ENCODE data around the gene ZNF45.
"Not testable (repeated sequence)": the region's sequence is repeated elsewhere in the genome, so short reads cannot be mapped to it uniquely, and the experiment has no call there.

ZNF45 gene

DNA sequence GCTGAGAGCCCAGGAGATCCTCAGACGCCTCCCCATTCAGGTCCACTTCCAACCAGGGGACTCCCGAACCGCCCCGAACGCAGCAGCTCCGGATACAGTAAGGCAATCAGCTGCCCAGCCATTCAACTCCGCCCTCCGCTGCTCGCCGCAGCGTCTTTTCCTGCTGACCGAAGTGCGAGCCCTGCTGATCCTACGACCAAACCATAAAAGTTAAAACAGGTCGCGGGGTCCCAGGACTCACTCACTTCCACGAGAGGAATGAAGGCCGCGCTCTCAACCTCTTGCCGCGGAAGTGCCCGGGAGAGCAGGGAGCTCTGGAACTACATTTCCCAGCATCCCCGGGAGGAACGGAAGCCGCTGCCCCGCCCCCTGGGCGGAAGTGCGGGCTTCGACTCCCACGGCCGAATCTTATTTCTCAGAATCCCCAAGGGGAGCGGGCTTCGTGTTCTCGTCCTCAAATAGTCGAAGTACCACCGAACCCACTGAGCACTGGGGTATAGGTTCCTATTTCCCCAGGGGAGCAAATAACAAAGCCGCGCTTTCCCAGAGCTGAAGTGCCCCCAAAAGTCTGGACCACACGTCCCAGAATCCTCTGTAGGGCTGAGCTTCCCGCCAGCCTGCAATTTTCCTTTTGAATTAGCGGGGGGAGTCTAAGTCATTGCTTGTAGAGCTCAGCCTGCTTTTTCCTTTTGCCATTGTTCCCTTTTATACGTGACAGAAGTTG is at the start of gene ZNF45:
Gene ZNF45 (minus strand): TSS at position 298 of the 724 bp plus-strand sequence. CDS start 13,097 bp downstream, outside the sequence.
- peak; percentile 87 to 93 for DNase-seq

DNA sequence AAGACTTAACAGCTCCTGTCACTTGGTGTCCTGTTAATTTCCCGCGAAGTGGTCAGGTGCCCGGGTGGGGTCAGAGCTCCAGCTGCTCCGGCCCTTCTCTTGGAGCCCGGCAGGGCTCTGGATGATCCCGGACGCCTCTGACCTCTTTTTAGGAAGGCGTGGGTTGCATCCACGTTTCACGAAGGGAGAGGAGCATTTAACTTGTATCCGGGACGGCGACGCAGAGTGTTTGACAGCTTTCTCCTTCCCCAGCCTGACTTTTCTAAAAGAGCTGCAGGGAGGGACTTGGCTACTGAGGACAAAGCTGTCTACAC is 49.6 kb upstream of the ZNF45 start:
- DNase-seq, result no peak

DNA sequence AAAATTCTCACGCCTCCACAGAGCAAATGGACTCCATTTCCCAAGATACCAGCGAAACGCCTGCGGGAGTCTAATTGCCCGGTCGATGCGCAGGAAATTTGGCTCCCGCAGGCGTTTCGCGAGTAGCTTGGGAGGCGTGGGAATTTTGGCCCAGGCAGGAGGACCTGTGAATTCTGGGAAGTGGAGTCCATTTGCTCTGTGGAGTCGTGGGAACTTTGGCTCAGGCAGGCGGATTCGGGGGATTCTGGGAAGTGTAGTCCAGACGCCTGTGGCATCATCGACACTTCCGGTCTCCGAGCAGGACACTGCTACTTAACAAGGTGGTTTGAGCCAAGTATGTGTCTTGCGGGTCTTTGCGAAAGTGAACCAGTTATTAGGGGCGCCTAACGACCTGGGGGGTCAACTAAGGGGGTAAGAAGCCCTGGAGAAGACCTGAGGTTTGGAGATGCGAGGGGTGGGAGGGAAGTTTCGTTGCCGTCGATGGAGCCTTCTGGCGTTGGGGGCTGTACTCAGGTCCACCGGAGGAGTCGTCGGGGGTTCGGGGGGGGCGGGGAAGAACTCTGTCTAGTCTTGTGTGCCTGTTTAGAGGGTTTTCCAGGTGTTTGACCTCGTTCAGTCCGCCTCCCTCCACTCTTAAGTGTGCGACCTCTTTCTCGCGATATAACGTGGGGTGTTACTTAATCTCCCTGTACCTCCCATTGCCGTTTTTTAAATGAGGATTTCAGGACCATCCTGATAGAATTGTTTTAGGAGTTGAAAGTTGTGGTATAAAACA is 49.0 kb upstream of the ZNF45 start, which contains the start of gene ZNF155:
Gene ZNF155 (plus strand): TSS at position 277 of the 775 bp plus-strand sequence. CDS start 4,356 bp downstream, outside the sequence.
- DNase-seq, result peak; percentile 85 to 94

DNA sequence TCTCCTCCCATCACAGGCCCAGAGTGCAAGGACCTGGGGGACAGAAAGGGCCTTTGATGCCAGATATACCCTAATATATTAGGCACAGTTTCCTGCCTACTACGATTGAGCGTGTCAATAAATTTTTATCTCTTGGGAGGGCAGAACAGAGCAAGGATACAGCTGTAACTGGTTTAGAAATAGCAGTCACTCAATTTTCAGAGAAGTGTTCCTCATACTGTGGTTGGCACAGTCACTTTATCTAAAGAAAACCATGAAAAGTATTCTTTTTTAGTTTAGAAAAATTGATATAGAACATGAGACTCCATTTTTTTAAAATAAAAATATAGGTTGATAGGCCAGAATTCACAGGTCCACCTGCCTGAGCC is 48.4 kb upstream of the ZNF45 start:
- no peak for DNase-seq

DNA sequence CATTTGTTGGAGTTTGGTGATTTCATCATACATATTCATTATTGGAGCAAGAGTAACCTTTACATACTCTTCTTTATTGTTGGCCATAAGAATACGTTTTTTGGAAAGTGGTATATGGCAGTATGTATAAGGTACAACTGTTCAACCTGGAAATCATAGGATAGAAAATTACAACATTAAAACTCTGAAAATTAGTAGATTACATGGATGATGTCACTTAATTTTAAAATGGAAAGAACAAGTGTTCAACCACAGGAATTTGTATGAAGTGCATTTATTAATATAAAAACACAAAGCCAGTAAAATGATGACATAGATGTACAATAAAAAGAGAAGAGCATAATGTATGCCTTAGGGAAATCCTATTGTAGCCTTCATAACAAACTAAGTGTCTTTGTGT is 41.6 kb upstream of the ZNF45 start:
- DNase-seq, result no peak

DNA sequence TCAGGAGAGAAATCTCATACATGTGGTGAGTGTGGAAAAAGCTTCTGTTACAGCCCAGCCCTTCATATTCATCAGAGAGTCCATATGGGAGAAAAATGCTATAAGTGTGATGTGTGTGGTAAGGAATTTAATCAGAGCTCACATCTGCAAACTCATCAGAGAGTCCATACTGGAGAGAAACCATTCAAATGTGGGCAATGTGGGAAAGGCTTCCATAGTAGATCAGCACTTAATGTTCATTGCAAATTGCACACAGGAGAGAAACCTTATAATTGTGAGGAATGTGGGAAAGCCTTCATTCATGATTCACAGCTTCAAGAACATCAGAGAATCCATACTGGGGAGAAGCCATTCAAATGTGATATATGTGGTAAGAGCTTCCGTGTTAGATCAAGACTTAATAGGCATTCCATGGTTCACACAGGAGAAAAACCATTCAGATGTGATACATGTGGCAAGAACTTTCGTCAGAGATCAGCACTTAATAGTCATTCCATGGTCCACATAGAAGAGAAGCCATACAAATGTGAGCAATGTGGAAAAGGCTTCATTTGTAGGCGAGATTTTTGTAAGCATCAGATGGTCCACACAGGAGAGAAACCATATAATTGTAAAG is 31.1 kb upstream of the ZNF45 start:
- no peak for DNase-seq

DNA sequence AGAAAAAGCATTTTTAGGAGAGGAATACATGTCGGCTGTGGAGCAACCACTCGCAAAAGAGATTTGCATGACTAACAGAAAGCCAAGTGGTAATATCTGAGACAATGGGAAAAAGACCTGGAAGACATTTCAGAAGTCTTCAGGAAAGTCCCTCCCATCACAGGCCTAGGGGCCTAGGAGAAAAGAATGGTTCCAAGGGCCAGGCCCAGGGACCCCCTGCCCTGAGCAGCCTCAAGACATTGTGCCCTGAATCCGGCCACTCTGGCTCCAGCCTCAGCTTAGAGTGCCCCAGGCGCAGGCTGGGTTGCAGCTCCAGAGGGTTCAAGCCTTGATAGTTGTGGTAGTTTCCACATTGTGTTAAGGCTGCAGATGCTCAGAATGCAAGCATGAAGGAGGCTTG is 25.3 kb upstream of the ZNF45 start:
- DNase-seq, result no peak

DNA sequence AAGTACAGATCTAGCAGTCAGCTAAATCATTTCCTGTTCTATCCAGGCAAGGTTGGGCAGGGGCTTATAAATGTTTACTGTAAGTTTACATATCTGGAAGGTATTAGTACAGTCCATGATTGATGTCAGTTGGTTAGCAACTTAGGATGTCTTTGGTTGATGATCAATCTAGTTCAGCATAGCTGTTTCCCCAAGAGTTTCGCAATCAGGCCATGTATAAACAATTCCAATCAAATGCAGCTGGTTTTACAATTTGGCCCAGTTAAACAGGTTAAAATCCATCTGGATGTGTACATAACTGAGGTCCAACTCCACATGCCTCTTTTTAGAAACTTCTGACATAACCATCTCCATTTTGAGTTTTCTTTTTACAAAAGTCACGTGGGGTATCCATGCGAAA is 22.8 kb upstream of the ZNF45 start:
- no peak for DNase-seq

DNA sequence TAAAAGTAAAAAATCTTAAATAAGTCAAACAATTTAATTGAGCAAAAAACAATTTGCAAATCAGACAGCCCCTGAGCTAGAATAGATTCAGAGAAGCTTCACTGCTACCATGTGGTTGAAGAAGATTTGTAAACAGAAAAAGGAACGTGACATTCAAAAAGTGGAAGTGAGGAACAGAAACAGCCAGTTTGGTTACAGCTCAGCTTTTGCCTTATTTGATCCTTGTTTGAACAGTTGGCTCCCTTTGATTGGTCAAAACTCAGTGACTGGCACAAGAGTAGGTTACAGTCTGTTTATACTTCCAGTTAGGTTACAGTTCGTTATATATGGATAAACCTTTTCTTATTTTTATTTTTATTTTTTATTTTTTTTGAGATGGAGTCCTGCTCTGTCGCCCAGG is 21.7 kb upstream of the ZNF45 start:
- DNase-seq, result no peak

DNA sequence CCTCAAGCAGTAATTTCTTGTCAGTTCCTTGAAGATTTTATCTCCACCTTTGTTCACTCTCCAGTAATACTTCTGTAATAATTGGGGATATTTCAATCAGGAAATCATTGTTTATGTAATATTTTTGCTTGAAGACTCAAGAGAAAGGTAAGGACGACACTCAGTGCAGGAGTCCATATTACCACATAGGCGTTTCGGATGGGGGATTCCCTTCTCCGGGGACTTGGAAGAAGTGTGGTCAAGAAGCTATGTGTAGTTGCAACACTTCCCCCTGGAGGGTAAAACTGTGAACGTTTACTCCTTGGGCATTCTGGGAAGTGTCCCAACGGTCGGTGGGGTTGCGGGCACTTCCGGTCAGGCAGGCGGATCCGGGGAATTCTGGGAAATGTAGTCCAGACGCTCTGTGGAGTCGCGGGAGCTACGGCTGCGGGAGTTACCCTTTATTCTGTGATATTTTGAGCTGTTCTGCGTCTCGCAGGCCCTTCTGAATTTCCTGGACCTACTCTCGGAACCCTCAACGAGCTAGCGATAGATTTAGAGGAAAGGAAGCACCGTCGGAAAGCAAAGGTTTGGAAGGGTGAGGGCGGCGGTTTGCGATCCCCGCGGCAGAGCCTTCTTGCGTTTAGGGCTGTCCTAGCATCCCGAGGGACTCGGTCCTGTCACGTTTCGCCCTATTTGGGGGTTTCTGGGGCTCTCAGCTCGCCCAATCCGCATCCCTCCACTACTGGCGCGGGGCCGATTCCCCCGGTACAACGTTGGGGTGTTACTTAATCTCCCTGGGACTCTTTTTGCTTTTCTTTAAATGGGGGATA is 16.0 kb upstream of the ZNF45 start, which contains the start of gene ZNF221:
Gene ZNF221 (plus strand): TSS at position 395 of the 812 bp plus-strand sequence. CDS start 11,499 bp downstream, outside the sequence.
- peak; percentile 84 to 97 for DNase-seq

DNA sequence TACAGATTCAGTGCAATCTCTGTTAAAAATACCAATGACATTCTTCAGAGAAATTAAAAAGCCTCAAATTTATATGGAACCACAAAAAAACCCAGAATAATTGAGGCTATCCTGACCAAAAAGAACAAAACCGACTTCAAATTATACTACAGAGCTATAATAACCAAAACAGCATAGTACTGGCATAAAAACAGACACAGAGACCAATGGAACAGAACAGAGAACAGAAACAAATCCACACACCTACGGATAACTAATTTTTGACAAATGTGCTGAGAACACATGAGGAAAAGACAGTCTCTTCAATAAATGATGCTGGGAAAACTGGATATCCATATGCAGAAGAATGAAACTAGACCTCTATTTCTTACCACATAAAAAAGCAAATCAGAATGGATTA is 14.7 kb upstream of the ZNF45 start:
- DNase-seq, result not testable (repeated sequence)

DNA sequence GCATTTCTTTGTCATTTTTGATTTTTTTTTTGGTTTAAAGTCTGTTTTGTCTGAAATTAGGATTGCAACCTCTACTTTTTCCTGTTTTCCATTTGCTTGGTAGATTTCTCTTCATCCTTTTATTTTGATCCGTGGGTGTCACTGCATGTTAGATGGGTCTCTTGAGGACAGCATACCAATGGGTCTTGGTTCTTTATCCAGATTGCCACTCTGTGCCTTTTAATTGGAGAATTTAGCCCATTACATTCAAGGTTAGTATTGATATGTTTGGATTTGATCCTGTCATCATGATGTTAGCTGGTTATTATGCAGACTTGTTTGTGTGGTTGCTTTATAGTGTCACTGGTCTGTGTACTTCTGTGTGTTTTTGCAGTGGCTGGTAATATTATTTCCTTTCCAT is 12.3 kb upstream of the ZNF45 start:
- not testable (repeated sequence) for DNase-seq

DNA sequence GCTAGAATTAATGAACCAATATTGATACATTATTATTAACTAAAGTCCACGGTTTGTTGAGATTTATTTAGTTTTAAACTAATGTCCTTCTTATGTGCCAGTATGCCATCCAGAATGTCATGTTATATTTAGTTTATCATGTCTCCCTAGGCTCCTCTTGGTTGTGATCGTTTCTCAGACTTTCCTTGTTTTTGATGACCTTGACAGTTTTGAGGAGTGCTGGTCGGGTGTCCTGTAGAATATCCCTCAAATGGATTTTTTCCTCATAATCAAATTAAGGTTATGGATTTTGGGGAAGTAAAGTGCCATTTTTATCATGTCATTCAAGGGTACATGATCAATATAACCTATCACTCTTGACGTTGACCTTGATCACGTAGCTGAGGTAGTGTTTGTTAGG is 6.1 kb upstream of the ZNF45 start:
- DNase-seq, result no peak

DNA sequence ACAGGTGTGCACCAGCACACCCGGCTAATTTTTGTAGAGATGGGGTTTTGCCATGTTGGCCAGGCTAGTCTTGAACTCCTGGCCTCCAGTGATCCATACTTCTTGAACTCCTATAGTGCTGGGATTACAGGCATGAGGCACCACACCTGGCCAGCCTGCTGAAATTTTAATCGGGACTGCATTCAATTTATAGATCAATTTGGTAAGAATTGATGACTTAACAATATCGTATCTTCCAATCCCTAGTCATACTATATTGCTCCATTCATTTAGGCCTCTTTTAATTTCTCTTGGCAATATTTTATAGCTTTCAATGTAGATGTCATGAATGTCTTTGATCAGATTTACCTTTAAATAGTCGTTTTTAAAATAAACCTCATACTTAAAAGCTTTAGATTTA is 5.6 kb upstream of the ZNF45 start:
- DNase-seq, result no peak

DNA sequence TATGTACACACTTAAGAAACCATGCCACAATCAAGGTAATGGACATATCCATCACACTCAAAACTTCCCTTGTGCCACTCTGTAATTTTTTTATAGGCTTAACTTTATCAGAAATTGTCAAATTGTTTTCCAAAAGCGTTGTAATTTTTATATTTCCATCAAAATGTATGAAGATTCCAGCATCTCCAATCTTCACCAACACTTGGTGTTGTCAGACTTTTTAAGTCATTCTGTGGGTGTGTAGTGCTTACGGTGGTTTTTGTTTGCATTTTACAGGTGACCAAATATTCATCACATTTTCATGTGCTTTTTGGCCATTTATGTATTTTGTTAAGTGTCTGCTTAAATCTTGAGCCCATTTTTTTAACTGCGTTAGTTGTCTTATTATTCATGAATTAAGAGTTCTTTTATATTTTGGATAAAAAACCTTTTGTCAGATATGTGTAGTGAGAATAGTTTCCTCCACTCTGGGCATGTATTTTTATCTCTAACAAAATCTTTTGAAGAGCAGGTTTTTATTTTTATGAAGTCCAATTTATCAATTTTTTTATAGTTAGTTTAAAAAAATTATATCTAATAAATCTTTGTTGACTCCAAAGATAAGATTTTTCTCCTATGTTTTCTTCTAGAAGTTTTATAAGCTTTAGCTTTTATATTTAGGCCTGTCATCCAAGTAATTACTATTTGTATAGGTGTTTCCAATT is 4.6 kb upstream of the ZNF45 start:
- no peak for DNase-seq

DNA sequence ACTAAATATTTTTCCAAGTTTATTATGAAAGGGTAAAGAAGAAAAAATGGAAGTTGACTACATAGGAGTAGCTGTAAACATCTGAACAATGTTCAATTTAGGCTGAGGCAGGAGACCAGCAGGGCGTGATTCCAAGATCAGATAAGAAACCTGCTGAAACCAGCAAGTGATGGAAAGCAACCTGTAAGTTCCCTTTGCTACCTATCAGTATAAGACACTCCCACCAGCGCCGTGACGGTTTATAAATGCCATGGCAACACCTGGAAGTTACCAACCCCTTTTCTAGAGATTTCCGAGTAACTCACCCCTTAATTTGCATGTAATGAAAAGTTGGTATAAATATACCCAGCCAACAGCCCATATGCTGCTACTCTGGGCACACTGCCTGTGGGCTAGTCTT is 1.1 kb upstream of the ZNF45 start:
- DNase-seq, result peak in 1 of 2 experiments; percentile 14

DNA sequence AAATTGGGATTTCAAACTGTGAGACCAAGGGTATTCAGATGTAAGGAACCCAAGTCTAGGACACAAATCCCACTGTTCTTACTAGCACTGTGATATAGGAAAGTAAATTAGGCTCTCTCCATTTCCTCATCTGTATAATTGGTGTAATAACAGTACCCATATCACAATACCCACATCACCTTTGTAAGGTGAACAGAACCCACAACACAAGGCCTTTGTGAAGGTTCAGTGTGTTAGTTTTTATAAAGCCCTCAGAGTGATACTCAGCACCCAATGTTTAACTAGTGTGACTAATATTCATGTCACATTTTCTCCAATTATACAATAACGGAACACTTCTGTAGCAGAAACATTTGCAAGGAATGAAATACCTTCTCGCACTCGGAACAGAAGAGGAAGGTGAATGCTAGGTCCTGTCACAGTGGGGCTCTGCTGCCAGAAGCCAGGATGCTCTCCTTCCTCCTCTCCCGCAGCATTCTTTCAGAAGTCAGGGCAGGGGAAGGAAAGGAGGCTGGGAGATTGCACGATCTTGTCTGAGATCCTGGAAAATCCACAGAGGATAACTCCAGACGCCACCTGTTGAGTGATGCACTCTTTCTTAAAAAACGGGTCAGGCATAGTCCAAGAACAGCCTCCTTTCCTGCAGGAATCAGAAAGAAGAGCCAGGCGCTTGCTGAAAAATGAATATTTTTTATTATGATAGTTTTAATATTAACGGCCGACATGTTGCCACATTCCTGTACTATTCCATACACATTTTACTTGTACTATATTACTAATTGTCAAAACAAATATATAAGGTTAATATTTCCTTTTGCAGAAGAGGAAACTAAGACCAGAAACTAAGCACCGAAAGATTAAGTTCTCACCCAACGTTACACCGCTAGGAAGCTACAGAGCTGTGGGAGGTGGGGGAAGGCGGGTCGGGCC is 762 bp downstream of the ZNF45 start:
- no peak for DNase-seq

DNA sequence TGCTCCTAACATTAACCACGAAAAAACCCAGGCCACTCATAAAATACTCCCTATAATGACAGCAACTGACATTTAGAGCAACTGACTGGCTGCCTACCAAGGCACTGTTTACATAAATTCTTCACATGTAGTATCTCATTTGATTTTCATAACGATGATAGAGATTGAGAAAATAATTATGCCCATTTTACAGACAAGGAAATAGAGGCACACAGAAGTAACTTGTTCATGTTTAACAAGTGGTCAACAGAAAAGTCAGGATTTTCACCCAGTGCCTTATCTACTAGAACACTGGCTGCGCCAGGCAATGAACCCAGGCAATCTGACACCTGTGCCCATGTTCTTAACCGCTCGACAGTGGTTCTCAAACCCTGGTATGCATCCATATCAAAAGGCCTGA is 6.3 kb downstream of the ZNF45 start:
- DNase-seq, result no peak

DNA sequence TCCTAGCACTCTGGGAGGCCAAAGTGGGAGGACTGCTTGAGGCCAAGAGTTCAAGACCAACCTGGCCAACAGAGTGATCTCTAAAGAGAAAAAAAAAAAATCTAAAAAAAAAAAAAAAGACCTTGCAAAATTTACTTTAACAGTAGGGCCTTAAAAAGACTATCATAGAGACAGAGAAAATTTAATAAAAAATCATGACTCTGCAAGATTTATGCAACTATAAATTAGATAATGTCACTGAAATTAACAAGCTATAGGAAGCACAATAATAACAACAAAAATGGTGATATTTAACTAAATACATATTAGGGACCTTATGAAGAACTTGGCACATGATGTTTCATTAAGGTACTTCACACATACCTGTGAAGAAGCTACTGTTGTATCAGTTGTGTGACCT is 11.2 kb downstream of the ZNF45 start:
- no peak for DNase-seq

DNA sequence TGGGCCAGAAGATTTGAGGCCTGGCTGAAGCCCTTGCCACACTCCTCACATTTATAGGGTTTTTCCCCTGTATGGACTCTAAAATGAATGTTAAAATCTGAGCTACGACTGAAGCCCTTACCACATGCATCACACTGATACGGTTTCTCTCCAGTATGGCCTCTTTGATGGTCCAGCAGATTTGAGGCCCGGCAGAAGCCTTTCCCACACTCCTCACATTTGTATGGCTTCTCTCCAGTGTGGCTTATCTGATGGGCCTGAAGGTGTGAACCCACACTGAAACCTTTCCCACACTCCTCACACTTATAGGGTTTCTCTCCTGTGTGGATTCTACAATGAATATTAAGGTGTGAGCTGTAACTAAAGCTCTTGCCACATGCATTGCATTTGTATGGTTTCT is 21.0 kb downstream of the ZNF45 start:
- no peak for DNase-seq

DNA sequence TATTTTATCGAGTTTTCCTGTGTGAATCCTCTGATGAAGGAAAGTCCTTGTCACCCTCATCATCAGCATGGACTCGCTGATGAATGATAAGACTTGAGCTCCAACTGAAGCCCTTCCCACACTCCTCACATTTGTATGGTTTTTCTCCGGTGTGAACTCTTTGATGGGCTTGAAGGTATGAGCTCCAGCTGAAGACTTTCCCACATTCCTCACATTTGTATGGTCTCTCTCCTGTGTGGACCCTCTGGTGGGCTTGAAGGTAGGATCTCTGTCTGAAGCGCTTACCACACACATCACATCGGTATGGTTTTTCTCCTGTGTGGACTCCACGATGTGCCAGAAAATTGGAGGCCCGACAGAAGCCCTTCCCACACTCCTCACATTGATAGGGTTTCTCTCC is 21.7 kb downstream of the ZNF45 start:
- DNase-seq, result no peak

Data from NCI-H446 (cell line).